HG02885 (cell line): ENCODE measurements around the gene PRSS38.

Source experiments
- ATAC-seq: cut with Tn5 transposase; IDR thresholded peaks from one replicate; pipeline ENCODE4 v1.9.1; 2021; ENCODE audit warnings: mild to moderate bottlenecking; ENCODE audit not compliant: unreplicated experiment, poor library complexity

The PRSS38 gene

DNA sequence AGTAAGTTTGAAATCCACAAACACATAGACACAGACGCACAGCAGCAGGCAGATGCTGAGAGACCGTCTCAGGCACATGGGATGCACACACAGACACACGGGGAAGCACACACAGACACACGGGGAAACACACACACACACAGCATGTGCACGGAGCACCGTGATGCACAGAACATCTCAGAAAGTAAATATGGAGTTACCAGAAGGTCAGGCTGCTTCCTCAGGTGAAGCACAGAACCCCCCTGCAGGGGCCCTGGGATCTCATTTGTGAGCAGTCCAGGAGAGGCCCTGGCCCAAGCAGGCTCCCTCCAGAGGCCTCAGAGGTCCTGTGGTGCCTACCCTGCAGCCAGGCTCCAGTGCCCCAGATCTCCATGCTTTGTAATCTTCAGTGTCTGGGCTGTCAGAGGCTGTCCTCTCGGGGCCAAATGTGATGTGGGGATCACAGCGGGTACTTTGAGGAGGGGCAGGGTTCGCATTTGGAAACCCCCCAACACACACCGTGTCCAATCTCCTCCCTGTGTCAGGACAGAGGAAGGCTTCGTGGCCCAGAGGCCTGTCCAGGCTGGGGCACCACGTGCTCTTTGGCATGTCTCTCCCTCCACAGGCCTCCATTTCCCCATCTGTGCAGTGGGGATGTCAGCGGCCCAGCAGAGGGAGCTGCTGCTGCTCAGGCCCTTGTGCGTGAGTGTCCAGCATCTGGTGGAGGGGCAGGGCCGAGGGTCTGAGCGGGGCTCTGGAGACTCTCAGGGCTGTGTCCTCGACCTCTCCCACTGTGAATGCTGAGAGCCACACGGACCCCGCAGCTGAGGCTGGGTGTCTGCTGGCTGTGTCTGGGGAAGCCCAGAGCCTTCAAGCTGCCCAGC is 23.0 kb upstream of the PRSS38 start:
- no peak for ATAC-seq

DNA sequence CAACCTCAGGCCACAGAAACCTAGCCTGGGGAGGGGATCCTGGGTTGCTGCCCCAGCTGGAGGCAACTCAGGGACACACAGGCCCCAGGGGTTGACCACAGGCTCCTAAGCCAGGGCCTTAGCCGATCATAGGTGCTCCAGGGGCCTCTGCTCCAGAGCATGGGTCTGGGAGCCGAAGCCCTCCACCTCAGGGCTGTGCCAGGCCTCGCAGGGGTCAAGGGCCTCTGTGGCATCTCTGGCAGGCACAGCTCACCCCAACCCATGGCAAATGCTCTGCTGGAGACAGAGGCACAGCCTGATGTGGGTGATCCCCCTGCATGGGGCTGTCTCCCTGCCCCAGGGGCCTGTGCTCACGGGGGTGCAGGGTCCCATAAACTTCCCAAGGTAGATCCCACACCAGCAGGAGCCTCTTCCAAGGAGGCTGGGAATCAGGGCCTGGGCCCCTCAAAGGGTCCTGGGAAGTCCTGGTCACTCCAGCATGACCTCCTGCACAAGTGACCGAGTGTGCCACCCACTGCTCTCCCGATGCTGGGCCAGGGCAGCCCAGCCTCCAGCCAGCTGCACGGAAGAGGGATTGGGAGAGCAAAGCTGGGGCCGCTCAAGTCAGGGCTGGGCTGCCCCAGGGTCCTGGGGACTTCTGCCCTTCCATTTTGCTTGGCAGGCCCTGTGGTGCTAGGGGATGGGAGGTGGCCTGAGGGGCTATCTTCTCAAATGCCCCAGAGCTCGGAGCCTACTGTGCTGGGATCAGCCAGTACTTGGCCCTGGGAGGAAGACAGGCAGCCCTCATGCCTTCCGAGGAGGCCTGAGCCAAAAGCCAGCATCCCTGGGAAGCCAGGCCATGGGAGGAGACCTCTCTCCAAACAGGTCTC is 22.2 kb upstream of the PRSS38 start:
- no peak for ATAC-seq

DNA sequence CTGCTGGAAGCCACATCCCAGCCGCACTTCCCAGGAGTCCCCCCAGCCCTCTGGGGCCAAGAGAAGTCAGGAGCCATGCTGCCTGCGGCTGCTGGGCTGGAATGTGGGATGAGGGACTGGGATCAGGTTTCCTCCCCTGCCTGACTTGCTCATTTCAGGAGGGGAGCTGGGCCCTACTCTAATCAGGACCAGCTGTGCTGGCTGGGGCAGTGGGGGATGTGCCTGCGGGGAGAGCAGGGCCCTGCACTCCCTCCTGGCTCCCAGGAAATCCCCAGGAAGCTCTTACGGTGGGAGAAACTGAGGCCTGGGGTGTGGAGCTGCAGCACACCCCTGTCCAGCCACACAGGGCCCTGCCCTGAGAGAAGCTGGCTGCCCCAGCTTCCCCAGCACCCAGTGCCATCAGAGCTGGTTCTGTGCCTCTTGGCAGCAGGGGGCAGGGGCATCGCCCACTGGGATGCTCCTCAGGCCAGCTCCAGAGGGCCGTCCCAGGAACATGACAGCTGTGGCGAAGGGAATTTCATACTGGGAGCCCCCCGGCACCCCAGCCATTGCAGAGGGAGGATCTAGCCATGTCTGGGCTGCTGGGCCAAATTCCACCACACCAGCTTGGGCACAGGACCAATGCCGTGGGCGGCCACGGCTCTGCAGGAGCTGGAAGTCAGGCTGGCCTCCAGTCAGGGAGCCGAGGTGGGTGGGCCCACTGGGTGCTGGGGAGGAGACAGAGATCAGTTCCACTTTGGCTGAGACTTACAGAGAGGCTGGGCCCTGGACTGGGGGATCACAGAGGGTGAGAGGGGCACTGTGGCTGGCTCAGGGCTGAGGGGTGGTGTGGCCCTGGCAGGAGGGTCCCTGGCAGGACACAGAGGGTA is 21.3 kb upstream of the PRSS38 start:
- no peak for ATAC-seq

DNA sequence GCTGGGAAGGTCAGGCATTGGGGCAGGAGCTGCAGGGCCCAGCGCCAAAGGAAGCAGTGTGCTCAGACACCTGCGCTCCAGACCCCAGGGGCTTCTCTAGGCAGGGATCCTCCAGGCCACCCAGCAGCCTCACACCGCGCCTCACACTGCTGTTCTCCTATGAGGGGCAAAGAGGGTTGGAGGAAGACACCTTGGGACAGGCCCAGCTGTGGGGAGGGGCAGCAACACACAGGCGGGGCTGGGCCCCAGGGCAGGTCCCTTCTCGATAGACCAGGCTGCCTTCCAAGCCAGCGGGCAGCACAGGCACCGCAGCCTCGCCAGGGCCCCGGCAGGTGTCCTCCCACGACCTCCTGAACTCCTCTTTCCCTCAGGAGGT is 20.7 kb upstream of the PRSS38 start:
- ATAC-seq, result no peak

DNA sequence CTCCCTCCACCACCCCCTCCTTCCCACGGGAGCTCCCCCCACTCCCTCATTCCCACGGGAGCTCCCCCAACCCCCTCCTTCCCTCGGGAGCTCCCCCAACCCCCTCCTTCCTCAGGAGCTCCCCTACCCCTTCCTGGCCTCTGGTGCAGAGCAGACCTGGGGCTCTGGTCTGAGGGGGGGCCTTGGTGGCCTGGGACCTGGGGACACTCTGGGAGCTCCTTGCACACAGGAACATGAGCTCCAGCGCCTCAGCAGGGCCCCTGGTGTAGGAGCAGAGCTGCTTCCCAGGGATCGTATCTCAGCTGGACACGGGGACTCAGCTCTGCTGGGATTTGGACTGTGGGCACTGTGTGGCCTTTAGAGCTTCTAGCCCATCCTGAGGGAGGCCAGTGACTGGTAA is 19.7 kb upstream of the PRSS38 start:
- no peak for ATAC-seq

DNA sequence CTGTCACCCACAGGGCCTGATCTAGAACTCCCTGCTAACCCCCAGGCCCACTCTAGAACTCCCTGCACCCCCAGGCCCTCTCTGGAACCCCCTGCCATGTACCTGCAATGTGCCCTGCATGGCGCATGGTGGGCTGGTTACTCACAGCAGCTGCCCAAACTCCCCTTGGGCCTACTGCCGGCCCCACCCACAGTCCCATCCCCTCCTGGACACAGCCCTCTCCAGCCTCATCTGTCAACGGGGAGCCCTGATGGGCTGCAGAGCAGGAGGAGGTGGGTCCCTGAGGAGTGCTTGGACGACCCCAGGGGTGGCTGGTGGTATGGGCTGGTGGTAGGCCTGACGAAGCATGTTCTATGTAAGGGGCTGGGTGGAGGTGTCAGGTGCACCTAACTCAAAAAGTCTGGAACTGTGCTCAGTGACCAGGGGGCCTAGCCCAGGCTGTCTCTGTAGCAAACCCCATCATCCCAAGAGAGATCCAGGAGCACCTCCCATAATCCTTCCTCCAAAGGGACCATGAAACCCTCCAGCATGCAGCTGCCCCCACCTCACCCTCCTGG is 19.0 kb upstream of the PRSS38 start:
- ATAC-seq, result no peak

DNA sequence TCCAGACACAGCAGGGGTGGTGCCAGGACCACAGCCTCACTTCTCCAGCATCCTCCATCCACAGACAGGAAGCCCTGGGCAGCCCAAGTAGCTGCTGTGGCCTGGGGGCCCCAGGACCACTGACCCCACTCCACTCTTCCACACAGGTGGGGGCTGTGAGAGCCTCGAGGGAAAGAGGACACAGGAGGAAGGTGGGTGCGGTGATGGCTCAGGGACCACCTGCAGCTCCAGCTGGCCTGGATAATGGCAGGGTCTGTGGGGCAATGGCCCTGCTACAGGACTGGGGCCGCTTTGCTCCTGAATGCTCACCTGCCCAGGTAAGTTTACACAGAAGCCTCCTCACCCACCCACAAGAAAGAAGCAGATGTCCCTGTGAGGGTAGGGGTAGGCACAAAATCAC is 18.3 kb upstream of the PRSS38 start:
- ATAC-seq, result no peak

DNA sequence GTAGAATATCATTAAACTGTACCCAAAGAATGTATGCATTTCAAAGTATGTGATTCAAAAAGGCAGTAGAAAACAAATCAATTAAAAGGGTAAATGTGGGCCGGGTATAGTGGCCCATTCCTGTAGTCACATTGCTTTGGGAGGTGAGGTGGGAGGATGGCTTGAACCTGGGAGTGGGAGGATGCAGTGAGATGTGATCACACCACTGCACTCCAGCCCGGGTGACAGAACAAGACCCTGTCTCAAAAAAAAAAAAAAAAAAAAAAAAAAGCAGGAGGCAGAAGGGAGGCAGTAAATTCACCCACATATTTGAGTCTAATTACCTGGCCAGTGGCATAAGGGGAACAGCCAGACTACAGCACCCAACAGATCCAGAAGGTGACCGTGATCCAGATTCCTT is 17.9 kb upstream of the PRSS38 start:
- ATAC-seq, result no peak

DNA sequence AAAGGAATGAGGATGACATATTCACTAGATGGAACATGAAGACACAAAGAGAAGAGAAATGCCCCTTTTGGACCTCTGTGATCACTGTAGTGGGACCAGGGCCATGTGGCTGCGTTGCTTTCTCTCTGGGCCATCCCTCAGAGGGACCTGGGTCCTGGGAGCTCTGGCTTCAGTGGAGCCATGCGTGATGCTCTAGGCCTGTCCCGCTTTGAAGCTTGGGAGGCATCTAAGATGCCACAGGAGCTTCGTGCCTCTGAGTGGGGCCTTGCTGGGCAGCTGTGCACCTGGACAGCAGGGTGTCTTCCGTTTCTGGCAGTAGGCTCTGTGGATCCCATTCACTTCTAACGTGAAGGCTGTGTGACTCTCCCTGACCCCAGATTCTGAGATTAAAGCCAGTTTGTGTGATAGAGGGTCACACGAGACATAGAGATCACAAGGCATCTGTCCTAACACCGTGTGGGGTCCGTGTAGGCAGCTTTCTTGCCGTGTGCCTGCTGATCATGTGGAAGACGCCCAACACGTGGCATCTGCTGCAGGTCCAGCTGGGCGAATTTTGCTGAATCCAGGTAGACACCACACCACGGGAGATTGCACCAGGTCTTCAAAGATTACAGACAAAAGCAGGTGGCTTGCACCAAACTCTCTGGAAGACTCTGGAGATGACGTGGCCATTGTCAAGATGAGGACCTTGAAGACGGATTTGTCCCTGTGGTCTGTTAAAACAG is 17.2 kb upstream of the PRSS38 start:
- no peak for ATAC-seq

DNA sequence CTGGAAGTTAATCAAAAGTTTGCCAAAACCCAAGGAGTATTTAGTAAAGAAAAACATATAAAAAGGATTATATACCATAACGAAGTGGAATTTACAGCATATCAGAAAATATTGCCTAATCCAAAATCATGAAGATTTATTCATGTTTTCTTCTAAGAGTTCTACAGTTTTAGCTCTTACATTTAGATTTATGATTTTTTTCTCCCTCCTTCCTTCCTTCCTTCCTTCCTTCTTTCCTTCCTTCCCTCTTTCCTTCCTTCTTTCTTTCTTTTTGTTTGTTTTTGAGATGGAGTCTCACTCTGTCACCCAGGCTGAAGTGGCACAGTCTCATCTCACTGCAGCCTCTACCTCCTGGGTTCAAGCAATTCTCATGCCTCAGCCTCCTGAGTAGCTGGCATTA is 15.7 kb upstream of the PRSS38 start:
- ATAC-seq, result no peak

DNA sequence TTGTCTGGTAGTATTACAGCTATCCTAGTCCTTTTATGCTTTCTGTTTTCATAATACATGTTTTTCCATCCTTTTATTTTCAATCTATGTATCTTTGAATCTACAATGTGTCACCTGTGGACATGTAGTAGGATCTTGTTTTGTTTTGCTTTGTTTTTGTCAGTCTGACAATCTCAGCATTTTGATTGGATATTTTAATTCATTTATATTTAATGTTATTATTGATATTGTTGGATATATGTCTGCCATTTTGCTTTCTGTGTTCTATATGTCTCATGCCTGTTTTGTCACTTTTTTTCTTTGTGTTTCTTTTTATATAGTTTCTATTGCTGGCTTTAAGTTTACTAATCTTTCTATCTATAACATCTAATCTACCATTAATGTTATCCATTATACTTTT is 11.5 kb upstream of the PRSS38 start:
- no peak for ATAC-seq

DNA sequence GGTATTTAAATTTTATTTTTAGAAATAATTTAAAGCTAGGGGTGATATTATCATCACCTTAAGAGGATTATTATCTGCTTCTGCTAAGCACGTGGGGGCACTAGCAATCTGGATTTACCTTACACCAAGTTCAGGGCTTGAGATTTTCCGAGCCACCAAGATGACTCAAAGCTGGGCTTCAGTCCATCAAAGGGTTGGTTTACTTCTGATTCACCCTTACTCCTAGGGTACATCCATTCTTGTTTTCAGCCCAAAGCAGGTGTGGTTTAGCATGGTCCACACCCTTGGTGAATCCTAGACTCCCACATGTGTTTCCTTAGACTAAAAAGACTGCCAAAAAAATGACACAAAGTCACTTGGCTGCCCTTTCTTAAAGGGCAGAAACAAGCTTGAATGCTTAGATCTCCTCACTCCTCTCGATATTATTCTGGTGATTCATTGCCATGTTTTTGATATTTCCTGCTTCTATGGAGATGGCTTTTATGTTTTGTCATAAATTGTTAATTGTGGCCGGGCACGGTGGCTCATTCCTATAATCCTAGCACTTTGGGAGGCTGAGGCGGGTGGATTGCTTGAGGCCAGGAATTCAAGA is 9.8 kb upstream of the PRSS38 start:
- no peak for ATAC-seq

DNA sequence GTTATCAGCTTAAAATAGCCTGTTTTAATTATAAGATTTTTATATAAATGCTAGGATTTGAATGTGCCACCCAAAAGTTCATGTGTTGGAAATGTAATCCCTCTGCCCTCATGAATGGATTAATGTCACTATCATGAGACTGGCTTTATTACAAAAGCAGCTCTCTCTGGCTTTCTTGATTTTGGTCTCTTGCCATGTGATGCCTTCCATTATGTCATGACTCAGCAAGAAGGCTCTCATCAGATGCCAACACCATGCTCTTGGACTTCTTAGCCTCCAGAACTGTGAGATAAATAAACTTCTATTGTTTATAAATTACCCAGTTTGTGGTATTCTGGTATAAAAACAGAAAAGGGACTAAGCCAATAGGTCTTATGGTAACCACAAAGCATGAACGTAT is 6.9 kb upstream of the PRSS38 start:
- ATAC-seq, result no peak

DNA sequence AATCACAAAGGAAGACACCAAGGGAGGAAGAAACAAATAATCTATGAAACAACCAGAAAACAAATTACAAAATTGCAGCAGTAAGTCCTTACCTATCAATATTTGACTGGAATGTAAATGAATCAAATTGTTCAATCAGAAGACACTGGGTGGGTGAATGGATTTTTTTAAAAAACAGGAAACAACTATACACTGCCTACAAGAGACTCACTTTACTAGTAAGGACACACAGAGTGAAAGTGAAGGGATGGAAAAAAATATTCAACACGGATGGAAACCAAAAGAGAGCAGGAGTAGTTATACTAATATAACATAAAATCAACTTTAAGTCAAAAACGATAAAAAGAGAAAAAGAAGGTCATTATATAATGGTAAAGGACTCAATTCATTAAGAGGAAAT is 6.4 kb upstream of the PRSS38 start:
- ATAC-seq, result no peak

DNA sequence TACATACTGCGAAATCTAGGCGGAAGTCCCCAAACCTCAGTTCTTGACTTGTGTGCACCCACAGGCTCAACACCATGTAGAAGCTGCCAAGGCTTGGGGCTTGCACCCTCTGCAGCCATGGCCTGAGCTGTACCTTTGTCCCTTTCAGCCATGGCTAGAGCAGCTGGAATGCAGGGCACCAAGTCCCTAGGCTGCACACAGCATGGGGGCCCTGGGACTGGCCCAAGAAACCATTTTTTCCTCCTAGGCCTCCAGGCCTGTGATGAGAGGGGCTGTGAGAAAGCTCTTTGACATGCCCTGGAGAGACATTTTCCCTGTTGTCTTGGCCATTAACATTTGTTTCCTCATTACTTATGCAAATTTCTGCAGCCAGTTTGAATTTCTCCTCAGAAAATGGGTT is 1.5 kb upstream of the PRSS38 start:
- ATAC-seq, result no peak

DNA sequence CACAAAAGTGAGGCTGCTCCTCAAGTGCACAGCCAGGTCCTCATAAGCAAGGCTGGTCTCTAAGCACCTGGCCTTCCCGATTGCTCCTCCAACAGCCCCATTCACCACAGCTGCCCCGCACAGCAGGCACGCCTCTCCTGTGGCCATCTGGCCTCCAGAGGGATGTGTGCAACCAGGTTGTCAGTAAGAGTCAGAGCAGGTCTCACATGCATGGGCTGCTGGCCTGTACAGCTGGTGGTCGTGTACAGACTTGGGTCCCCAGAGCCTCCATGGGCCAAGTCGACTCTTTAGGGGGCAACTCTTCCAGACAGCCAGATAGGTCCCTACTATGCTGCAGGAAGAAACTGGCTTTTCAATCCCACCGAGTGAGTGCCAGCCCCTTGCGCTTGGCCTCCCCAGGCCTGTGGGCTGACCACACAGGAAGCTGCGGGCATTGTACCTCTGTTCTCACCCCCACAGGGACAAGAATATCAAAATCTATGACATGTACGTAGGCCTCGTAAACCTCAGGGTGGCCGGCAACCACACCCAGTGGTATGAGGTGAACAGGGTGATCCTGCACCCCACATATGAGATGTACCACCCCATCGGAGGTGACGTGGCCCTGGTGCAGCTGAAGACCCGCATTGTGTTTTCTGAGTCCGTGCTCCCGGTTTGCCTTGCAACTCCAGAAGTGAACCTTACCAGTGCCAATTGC is 1.4 kb downstream of the PRSS38 start:
- ATAC-seq, result no peak

DNA sequence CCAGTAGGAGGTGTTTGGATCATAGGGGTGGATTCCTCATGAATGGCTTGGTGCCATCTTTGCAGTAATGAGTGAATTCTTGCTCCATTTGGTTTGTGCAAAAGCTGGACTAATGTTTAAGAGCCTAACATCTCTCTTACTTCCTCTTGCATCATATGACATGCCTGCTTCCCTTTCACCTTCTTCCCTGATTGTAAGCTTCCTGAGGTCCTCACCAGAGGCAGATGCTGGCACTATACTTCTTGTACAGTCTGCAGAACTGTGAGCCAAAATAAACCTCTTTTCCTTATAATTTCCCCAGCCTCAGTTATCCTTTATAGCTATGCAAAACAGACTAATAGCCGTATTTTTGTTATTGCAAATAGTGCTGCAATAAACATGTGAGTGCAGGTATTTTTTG is 8.1 kb downstream of the PRSS38 start:
- ATAC-seq, result no peak

DNA sequence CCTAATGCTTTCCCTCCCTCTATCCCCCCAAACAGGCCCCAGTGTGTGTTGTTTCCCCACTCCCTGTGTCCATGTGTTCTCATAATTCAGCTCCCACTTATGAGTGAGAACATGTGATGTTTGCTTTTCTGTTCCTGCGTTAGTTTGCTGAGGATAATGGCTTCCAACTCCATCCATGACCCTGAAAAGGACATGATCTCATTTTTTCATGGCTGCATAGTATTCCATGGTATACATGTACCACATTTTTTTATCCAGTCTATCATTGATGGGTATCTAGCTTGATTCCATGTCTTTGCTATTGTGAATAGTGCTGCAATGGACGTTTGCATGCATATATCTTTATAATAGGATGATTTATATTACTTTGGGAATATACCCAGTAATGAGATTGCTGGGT is 8.7 kb downstream of the PRSS38 start:
- no peak for ATAC-seq

DNA sequence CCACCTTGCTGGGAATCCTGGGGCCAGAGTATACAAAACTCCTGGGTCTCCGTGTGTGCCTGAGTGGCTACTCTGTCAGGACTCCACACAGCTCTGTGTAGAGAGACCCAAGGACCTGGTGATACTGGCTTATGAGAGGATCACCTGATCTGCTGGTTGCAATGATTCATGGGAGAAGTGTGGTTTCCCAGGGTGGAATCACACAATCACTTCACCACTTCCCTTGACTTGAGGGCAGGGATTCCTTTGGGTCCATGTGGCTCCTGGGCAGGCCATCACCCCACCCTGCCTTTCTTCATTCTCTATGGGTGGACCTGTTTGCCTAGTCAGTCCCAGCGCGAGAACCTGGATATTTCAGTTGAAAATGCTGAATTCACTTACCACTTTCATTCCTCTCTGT is 13.3 kb downstream of the PRSS38 start:
- no peak for ATAC-seq
